Measurements from ENCODE around the gene SPATS1. TPM values are rescaled to one million over a fixed set of nuclear protein-coding genes. Genes with fewer than 3 reads are reported as not detected.

The SPATS1 gene
- polyA plus RNA-seq, 1 donor (not counting 4 experiments of a cell fraction or from before 2014, with no cell fraction given) = not detected

DNA sequence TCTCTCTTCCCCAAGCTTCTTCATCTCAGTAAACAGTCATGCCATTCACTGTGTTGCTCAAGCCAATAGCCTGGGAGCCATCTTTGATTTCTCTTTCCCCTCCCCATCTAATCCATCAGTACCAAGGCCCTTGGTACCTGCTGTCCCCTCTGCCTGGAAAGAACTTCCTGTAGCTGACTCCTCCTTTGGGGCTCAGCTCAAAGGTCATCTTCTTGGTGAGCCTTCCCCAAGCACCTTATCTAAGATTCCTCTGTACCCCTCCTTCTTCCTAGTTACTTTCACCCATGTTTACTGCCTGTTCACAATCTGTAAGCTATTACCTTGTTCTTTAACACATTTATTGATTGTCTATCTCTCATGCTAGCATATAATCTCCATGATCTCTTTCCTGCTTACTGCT, 32.8 kb upstream of the SPATS1 start:
- Histone ChIP-seq H3K4me1 (ENCODE audit: control insufficient read depth, extremely low read depth, insufficient read depth, low read length) (peaks cover 19% of the 10 kb centered on the region), H3K9me3 (ENCODE audit: control insufficient read depth, low read depth, low read length) (no peaks in the 10 kb centered on the region), H3K27me3 (ENCODE audit: control insufficient read depth, extremely low read depth, insufficient read depth, low read length) (no peaks in the 10 kb centered on the region), H4K20me1 (ENCODE audit: control insufficient read depth, extremely low read depth, insufficient read depth, low read length) (no peaks in the 10 kb centered on the region), H3K9me1 (ENCODE audit: control insufficient read depth, extremely low read depth, insufficient read depth, low read length) (no peaks in the 10 kb centered on the region), H3K27ac (ENCODE audit: control insufficient read depth, insufficient read depth, low read length) (no peak overlapping the region), H3K4me3 (ENCODE audit: control insufficient read depth in 2 of 3, extremely low read depth in 1 of 3, insufficient read depth in 2 of 3, low read depth in 1 of 3, low read length in 3 of 3) (no peak overlapping the region), H2AFZ (ENCODE audit: control insufficient read depth, low read length) (no peak overlapping the region), H3K79me2 (ENCODE audit: control insufficient read depth, insufficient read depth, low read length) (peaks cover 12% of the 10 kb centered on the region), H3K9ac (ENCODE audit: control insufficient read depth, extremely low read depth, insufficient read depth, low read length) (no peak overlapping the region), H3K36me3 (ENCODE audit: control insufficient read depth in 2 of 2, extremely low read depth in 1 of 2, insufficient read depth in 2 of 2, low read length in 2 of 2) (peaks cover 19 to 38% of the 10 kb centered on the region in 2 experiments), H3K4me2 (ENCODE audit: control insufficient read depth, extremely low read depth, insufficient read depth, low read depth, low read length) (no peak overlapping the region)
- dilution Hi-C loops (cut with MboI; ENCODE audit: extremely low pct_ligation_motif_present, low sequenced_read_pairs) = no loop called here
- no peak for DNase-seq (ENCODE audit: low read depth, low spot score)
- FAIRE-seq = no peak
- no peak for TF ChIP-seq EZH2 (IDR thresholded peaks at IDR 0.05; ENCODE audit: low read length)
- TF ChIP-seq, protein P1, sequence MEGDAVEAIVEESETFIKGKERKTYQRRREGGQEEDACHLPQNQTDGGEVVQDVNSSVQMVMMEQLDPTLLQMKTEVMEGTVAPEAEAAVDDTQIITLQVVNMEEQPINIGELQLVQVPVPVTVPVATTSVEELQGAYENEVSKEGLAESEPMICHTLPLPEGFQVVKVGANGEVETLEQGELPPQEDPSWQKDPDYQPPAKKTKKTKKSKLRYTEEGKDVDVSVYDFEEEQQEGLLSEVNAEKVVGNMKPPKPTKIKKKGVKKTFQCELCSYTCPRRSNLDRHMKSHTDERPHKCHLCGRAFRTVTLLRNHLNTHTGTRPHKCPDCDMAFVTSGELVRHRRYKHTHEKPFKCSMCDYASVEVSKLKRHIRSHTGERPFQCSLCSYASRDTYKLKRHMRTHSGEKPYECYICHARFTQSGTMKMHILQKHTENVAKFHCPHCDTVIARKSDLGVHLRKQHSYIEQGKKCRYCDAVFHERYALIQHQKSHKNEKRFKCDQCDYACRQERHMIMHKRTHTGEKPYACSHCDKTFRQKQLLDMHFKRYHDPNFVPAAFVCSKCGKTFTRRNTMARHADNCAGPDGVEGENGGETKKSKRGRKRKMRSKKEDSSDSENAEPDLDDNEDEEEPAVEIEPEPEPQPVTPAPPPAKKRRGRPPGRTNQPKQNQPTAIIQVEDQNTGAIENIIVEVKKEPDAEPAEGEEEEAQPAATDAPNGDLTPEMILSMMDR (optimal IDR thresholded peaks at IDR 0.05 in 1 of 3, IDR thresholded peaks at IDR 0.05 in 1 of 3, conservative IDR thresholded peaks at IDR 0.05 in 1 of 3; ENCODE audit: extremely low read depth in 1 of 3, insufficient read depth in 2 of 3, low read length in 3 of 3) = no peak

- H3K9ac ChIP-seq (ENCODE audit: control insufficient read depth, extremely low read depth, insufficient read depth, low read length) = no peak overlapping the region
- H3K4me1 ChIP-seq (ENCODE audit: control insufficient read depth, extremely low read depth, insufficient read depth, low read length) = peaks cover 19% of the 10 kb centered on the region
- no peaks in the 10 kb centered on the region for H3K9me3 ChIP-seq (ENCODE audit: control insufficient read depth, low read depth, low read length)
- H3K36me3 ChIP-seq (ENCODE audit: control insufficient read depth in 2 of 2, extremely low read depth in 1 of 2, insufficient read depth in 2 of 2, low read length in 2 of 2) = peaks cover 18 to 32% of the 10 kb centered on the region in 2 experiments
- no peak overlapping the region for H3K4me3 ChIP-seq (ENCODE audit: control insufficient read depth in 2 of 3, extremely low read depth in 1 of 3, insufficient read depth in 2 of 3, low read depth in 1 of 3, low read length in 3 of 3)
- no peaks in the 10 kb centered on the region for H3K27me3 ChIP-seq (ENCODE audit: control insufficient read depth, extremely low read depth, insufficient read depth, low read length)
- no peaks in the 10 kb centered on the region for H4K20me1 ChIP-seq (ENCODE audit: control insufficient read depth, extremely low read depth, insufficient read depth, low read length)
- dilution Hi-C loops (cut with MboI; ENCODE audit: extremely low pct_ligation_motif_present, low sequenced_read_pairs) = no loop called here
- DNase-seq (ENCODE audit: low read depth, low spot score) (no peak), FAIRE-seq (no peak)
- no peaks in the 10 kb centered on the region for H3K9me1 ChIP-seq (ENCODE audit: control insufficient read depth, extremely low read depth, insufficient read depth, low read length)
- no peak overlapping the region for H2AFZ ChIP-seq (ENCODE audit: control insufficient read depth, low read length)
- no peak overlapping the region for H3K4me2 ChIP-seq (ENCODE audit: control insufficient read depth, extremely low read depth, insufficient read depth, low read depth, low read length)
- H3K79me2 ChIP-seq (ENCODE audit: control insufficient read depth, insufficient read depth, low read length) = peaks cover 12% of the 10 kb centered on the region
- H3K27ac ChIP-seq (ENCODE audit: control insufficient read depth, insufficient read depth, low read length) = no peak overlapping the region
- no peak for TF ChIP-seq EZH2 (IDR thresholded peaks at IDR 0.05; ENCODE audit: low read length)
Observed at GRCh38 chr6:44310241-44310640, 32.2 kb upstream of the SPATS1 start.

GRCh38 chr6:44311304-44311703, 31.1 kb upstream of the SPATS1 start:
- TF ChIP-seq, protein P1 (optimal IDR thresholded peaks at IDR 0.05 in 1 of 3, IDR thresholded peaks at IDR 0.05 in 1 of 3, conservative IDR thresholded peaks at IDR 0.05 in 1 of 3; ENCODE audit: extremely low read depth in 1 of 3, insufficient read depth in 2 of 3, low read length in 3 of 3) = no peak
- no peak for TF ChIP-seq EZH2 (IDR thresholded peaks at IDR 0.05; ENCODE audit: low read length)
- Histone ChIP-seq H3K4me3 (ENCODE audit: control insufficient read depth in 2 of 3, extremely low read depth in 1 of 3, insufficient read depth in 2 of 3, low read depth in 1 of 3, low read length in 3 of 3) (no peak overlapping the region), H3K4me2 (ENCODE audit: control insufficient read depth, extremely low read depth, insufficient read depth, low read depth, low read length) (no peak overlapping the region), H3K9me1 (ENCODE audit: control insufficient read depth, extremely low read depth, insufficient read depth, low read length) (no peaks in the 10 kb centered on the region), H3K79me2 (ENCODE audit: control insufficient read depth, insufficient read depth, low read length) (peaks cover 12% of the 10 kb centered on the region), H3K27ac (ENCODE audit: control insufficient read depth, insufficient read depth, low read length) (no peak overlapping the region), H4K20me1 (ENCODE audit: control insufficient read depth, extremely low read depth, insufficient read depth, low read length) (no peaks in the 10 kb centered on the region), H3K9ac (ENCODE audit: control insufficient read depth, extremely low read depth, insufficient read depth, low read length) (no peak overlapping the region), H3K4me1 (ENCODE audit: control insufficient read depth, extremely low read depth, insufficient read depth, low read length) (peaks cover 19% of the 10 kb centered on the region), H2AFZ (ENCODE audit: control insufficient read depth, low read length) (no peak overlapping the region), H3K9me3 (ENCODE audit: control insufficient read depth, low read depth, low read length) (no peaks in the 10 kb centered on the region), H3K36me3 (ENCODE audit: control insufficient read depth in 2 of 2, extremely low read depth in 1 of 2, insufficient read depth in 2 of 2, low read length in 2 of 2) (peaks cover 16 to 27% of the 10 kb centered on the region in 2 experiments), H3K27me3 (ENCODE audit: control insufficient read depth, extremely low read depth, insufficient read depth, low read length) (no peaks in the 10 kb centered on the region)
- dilution Hi-C loops (cut with MboI; ENCODE audit: extremely low pct_ligation_motif_present, low sequenced_read_pairs) = no loop called here
- DNase-seq (ENCODE audit: low read depth, low spot score) (no peak), FAIRE-seq (no peak)
